Fibroblast of villous mesenchyme (primary cell): Measurements from ENCODE around the gene CDH23. TPM values are rescaled to one million over a fixed set of nuclear protein-coding genes. Genes with fewer than 3 reads are reported as not detected.

Experiments
- DNase-seq: peaks from one replicate; pipeline ENCODE4 v3.0.0-alpha.2; 2010; ENCODE audit warnings: low read depth
- H3K4me3 ChIP-seq: 2 replicates; pipeline ENCODE4 v1.5.1; 2011; ENCODE audit warnings: low read depth, mild to moderate bottlenecking, low read length
- total RNA-seq: library from RNA; depleted of rRNA; stranded (reverse); fragments of >200 nt; gene quantifications from 2 replicates; pipeline ENCODE4 v1.2.3, GENCODE V29; 2012
- TF ChIP-seq, protein P1 (sequence below): IDR thresholded peaks from 2 replicates; pipeline ENCODE4 v1.5.1; 2012; ENCODE audit warnings: low read depth, mild to moderate bottlenecking, low read length; ENCODE audit not compliant: insufficient read depth

CDH23 gene
- total RNA-seq, 1 donor, result under 0.01 TPM

DNA sequence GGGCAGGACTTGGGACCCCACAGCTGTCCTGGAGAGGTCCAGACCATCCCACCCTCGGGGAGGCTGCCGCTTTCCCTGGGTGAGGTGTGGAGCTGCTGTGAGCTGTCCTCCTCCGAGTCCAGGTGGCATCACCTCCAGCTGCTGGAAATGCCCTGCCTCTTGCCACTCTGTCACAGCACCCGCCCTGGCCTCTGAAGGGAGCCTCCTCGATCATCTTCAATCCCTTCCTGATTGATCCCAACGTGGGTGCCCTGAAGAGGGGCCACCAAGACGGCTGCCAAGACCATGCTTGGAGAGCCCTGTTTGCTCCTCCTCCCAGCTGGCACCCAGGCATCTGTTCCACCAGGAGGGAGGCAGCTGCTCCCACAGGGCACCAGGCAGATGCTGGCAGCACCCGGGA lies 318.3 kb downstream of the CDH23 start:
- TF ChIP-seq, protein P1, sequence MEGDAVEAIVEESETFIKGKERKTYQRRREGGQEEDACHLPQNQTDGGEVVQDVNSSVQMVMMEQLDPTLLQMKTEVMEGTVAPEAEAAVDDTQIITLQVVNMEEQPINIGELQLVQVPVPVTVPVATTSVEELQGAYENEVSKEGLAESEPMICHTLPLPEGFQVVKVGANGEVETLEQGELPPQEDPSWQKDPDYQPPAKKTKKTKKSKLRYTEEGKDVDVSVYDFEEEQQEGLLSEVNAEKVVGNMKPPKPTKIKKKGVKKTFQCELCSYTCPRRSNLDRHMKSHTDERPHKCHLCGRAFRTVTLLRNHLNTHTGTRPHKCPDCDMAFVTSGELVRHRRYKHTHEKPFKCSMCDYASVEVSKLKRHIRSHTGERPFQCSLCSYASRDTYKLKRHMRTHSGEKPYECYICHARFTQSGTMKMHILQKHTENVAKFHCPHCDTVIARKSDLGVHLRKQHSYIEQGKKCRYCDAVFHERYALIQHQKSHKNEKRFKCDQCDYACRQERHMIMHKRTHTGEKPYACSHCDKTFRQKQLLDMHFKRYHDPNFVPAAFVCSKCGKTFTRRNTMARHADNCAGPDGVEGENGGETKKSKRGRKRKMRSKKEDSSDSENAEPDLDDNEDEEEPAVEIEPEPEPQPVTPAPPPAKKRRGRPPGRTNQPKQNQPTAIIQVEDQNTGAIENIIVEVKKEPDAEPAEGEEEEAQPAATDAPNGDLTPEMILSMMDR, result no peak
- DNase-seq, result no peak
- no peak overlapping the region for H3K4me3 ChIP-seq

DNA sequence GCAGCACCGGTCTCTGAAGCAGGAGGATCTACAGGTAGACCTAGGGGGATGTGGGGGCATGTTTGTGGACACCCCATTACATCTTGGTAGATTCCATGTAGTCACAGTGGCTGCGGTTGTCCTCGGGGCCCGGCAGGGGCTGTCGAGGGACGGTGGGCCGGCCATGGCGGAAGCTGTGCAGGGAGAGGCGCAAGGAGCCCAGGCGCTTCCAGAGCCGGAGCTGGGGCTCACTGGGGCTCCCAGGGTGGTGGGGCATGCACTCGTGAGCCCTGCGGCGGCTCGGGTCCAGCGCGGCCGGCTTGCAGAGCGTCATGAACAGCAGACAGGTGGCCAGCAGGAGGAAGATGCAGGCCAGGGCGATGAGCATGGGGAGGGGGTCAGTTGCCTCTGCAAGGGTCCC lies 319.1 kb downstream of the CDH23 start:
- no peak overlapping the region for H3K4me3 ChIP-seq
- no peak for DNase-seq
- TF ChIP-seq, protein P1, result no peak

DNA sequence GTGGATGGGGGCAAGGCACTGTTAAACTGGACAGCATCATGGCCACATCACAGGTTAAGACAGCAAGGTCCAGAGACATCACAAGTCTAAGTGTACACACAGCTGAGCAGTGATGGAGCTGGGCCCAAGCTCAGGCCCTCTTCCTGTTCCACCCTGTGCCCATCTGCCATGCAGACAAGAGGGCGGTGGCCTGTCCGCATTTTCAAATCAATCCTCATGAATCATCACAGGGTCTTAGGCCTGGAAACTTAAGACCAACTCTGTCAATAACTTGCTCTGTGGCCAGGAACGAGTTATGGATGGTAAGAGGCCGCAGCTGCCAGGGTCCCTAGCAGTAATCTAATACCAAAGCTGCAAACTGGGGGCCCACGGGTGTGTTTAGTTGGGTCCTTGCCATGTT lies 319.7 kb downstream of the CDH23 start:
- no peak overlapping the region for H3K4me3 ChIP-seq
- no peak for DNase-seq
- TF ChIP-seq, protein P1, result no peak

DNA sequence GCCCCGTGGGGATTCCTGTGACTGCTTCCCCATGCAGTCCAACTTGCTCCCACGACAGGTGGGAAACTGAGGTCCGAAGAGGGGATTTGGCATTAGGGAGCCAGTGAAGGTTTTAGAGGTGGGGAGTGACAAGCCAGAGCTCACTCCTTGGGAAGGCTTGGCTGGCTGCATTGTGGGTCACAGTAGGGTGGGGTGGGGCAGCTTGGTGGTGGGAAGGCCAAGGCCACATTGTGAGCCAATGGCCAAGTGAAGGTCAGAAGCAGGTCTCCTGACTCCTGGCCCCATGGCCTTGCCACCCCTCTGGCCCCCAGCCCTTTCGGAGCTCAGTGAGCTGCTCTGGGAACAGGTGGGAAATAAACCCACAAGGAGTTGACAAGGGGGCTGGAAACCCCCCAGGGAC lies 320.3 kb downstream of the CDH23 start:
- DNase-seq, result no peak
- TF ChIP-seq, protein P1, result no peak
- H3K4me3 ChIP-seq, result no peak overlapping the region

DNA sequence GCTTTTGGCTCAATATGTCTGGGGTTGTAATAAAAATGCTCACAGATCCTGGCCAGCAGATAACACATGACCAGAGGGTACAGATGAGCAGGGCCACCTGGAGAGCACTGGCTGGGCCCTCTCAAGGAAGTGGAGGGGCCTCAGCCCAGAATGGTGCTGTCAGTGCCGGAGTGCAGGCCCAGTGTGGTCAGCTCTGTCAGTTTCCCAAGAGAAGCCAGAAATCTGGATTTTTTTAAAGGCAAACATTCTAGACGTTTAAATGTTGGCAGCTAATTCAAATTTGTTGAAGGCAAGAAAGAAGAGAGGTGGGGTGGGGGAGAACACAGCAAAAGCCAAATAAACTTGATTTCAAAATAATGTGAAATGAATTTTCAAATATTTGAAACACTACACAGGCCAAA lies 320.8 kb downstream of the CDH23 start:
- no peak overlapping the region for H3K4me3 ChIP-seq
- TF ChIP-seq, protein P1, result no peak
- DNase-seq, result peak; percentile 55

DNA sequence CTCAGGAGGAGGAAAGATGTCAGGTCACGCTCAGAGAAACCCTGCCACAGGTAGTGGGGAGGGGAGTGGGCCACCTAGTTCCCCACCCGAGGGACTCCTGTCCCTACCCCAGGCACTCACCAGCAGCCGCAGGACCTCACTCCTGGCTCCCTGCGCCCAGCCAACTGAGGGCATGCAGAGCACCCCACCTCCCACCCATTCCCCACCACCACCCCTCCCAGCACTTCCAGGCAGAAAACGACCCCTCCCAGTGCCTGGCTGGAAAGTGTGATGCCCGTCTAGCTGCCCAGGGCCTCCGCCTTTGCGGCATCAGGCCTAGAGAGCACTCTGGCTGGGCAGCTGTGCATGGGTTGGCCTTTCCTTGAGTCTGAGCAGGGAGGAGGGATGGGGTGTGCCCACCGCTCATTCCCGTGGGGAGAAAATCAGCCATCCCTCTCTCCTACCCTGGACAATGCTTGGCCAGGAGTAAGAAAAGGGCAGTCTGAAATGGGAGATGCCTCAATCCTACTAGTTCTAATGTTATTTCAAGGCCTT lies 321.5 kb downstream of the CDH23 start:
- no peak overlapping the region for H3K4me3 ChIP-seq
- no peak for DNase-seq
- TF ChIP-seq, protein P1, result no peak

DNA sequence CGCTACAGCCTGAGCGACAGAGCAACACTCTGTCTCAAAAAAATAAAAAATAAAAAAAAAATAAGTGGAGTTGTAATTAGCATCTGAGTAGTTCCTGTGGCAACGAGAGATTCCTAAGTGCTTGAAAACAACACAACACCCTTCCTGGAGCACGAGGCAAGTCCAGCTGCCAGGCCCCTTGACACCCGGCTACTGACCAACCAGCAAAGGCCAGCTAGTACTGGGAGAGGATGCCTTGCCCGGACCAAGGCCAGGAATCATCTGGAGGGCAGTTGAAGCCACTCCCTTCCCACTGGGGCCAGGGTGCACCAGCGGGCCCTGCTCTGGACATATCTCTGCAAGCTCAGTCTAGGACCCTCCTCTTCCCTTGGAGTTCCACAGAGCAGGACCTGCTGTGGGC lies 322.3 kb downstream of the CDH23 start:
- TF ChIP-seq, protein P1, result no peak
- no peak overlapping the region for H3K4me3 ChIP-seq
- peak; percentile 37 for DNase-seq
